CD4-positive, alpha-beta memory T cell (primary cell): ENCODE data around the gene PTBP2. TPM values are rescaled to one million over a fixed set of nuclear protein-coding genes. Genes with fewer than 3 reads are reported as not detected.

ENCODE experiments used
- CTCF ChIA-PET: fragments of 350-600 bp; sonication (Branson Sonifier 250); formaldehyde crosslinking; loops from one replicate; lab custom pipeline; 2021; ENCODE audit warnings: inconsistent platforms; ENCODE audit not compliant: partially characterized antibody; lab: Charles Lee
- POLR2A ChIA-PET: fragments of 350-600 bp; sonication (Branson Sonifier 250); formaldehyde crosslinking; loops from one replicate; lab custom pipeline; 2021; ENCODE audit not compliant: partially characterized antibody; lab: Charles Lee
- DNase-seq, 5 donors: peaks; one replicate each; pipeline versions ENCODE4 v3.0.0 to v3.0.0-alpha.2; 2020 to 2022; ENCODE audit warnings: mixed read lengths in 1 of 5
- H3K27ac ChIP-seq: one replicate; pipeline ENCODE4 v1.7.0; 2013; ENCODE audit warnings: low read depth, low read length
- H3K27me3 ChIP-seq: 2 replicates; pipeline ENCODE4 v1.7.0; 2013; ENCODE audit warnings: mild to moderate bottlenecking, low read length, moderate library complexity; ENCODE audit not compliant: insufficient read depth
- H3K36me3 ChIP-seq: 2 replicates; pipeline ENCODE4 v1.7.0; 2013; ENCODE audit warnings: mild to moderate bottlenecking, low read length, moderate library complexity; ENCODE audit not compliant: insufficient read depth
- H3K4me1 ChIP-seq: 2 replicates; pipeline ENCODE4 v1.7.0; 2013; ENCODE audit warnings: mild to moderate bottlenecking, low read length, moderate library complexity; ENCODE audit not compliant: insufficient read depth
- H3K4me3 ChIP-seq, 2 donors: one replicate each; pipeline ENCODE4 v1.7.0; 2013; ENCODE audit warnings: low read length in 2 of 2, mild to moderate bottlenecking in 1 of 2
- H3K9me3 ChIP-seq, 2 donors: one replicate each; pipeline ENCODE4 v1.7.0; 2013; ENCODE audit warnings: low read length in 2 of 2, control low read depth in 1 of 2; ENCODE audit not compliant: control insufficient read depth in 1 of 2
- H3K27ac Mint-ChIP-seq, 7 donors: one replicate each; pipeline ENCODE4 v1.8.0; 2020 to 2021; ENCODE audit warnings: mixed read lengths in 7 of 7, mild to moderate bottlenecking in 6 of 7, inconsistent platforms in 3 of 7, moderate library complexity in 3 of 7
- H3K27me3 Mint-ChIP-seq, 2 donors: one replicate each; pipeline ENCODE4 v1.8.0; 2020 to 2021; ENCODE audit warnings: mixed read lengths in 2 of 2
- H3K36me3 Mint-ChIP-seq, 2 donors: one replicate each; pipeline ENCODE4 v1.8.0; 2020 to 2021; ENCODE audit warnings: mixed read lengths in 2 of 2, inconsistent platforms in 1 of 2, mild to moderate bottlenecking in 1 of 2
- H3K4me1 Mint-ChIP-seq, 4 donors: one replicate each; pipeline ENCODE4 v1.8.0; 2020 to 2021; ENCODE audit warnings: mixed read lengths in 4 of 4, mild to moderate bottlenecking in 1 of 4
- H3K4me3 Mint-ChIP-seq, 8 donors: one replicate each; pipeline ENCODE4 v1.8.0; 2020 to 2021; ENCODE audit warnings: mixed read lengths in 8 of 8, mild to moderate bottlenecking in 7 of 8, moderate library complexity in 6 of 8, inconsistent platforms in 3 of 8
- H3K9me3 Mint-ChIP-seq, 8 donors: one replicate each; pipeline ENCODE4 v1.8.0; 2020 to 2021; ENCODE audit warnings: mixed read lengths in 8 of 8, mild to moderate bottlenecking in 5 of 8, inconsistent platforms in 3 of 8, moderate library complexity in 1 of 8
- intact Hi-C: fragments of 100-400 bp; cut with micrococcal nuclease; formaldehyde crosslinking; loops from one replicate; pipeline ENCODE4 v1.15.1; 2023
- polyA plus RNA-seq, 2 donors: library from polyadenylated mRNA; unstranded; fragments of 300-500 nt; fragmentation: Illumina TruSeq; gene quantifications; one replicate each; pipeline ENCODE4 v1.2.3, GENCODE V29; 2021
- total RNA-seq, 2 experiments: library from RNA; stranded (reverse); gene quantifications; one replicate each; pipeline ENCODE4 v1.2.3, GENCODE V29; 2021

The PTBP2 gene
- total and polyA plus RNA-seq, 4 experiments from 2014 or later = 1.5 to 21.0 (median 11.8) TPM

GRCh38 chr1:96833376-96833775 lies 111.8 kb downstream of the PTBP2 start:
- Histone ChIP-seq H3K27me3 (no peaks in the 10 kb centered on the region), H3K4me1 (no peaks in the 10 kb centered on the region), H3K4me3 (no peak overlapping the region), H3K9me3 (no peaks in the 10 kb centered on the region), H3K36me3 (no peaks in the 10 kb centered on the region), H3K27ac (no peak overlapping the region)
- Mint-ChIP-seq H3K9me3 (no peaks in the 10 kb centered on the region), H3K27ac (no peak overlapping the region), H3K27me3 (peaks cover 0 to 3% of the 10 kb centered on the region in 2 donors), H3K4me1 (no peaks in the 10 kb centered on the region), H3K36me3 (no peaks in the 10 kb centered on the region), H3K4me3 (no peak overlapping the region)
- ChIA-PET CTCF (no interaction called here), POLR2A (no interaction called here)
- intact Hi-C loops = no loop called here
- DNase-seq = no peak

GRCh38 chr1:96834986-96835385 lies 113.4 kb downstream of the PTBP2 start:
- intact Hi-C loops = no loop called here
- Histone ChIP-seq H3K9me3 (no peaks in the 10 kb centered on the region), H3K36me3 (no peaks in the 10 kb centered on the region), H3K27me3 (no peaks in the 10 kb centered on the region), H3K4me3 (no peak overlapping the region), H3K27ac (no peak overlapping the region), H3K4me1 (no peaks in the 10 kb centered on the region)
- ChIA-PET POLR2A (no interaction called here), CTCF (no interaction called here)
- H3K27ac Mint-ChIP-seq = no peak overlapping the region
- H3K36me3 Mint-ChIP-seq = no peaks in the 10 kb centered on the region
- DNase-seq = no peak
- no peak overlapping the region for H3K4me3 Mint-ChIP-seq
- peaks cover 0 to 3% of the 10 kb centered on the region in 2 donors for H3K27me3 Mint-ChIP-seq
- H3K9me3 Mint-ChIP-seq = no peaks in the 10 kb centered on the region
- no peaks in the 10 kb centered on the region for H3K4me1 Mint-ChIP-seq

- ChIA-PET POLR2A (no interaction called here), CTCF (no interaction called here)
- Histone ChIP-seq H3K27ac (no peak overlapping the region), H3K4me1 (no peaks in the 10 kb centered on the region), H3K4me3 (no peak overlapping the region), H3K36me3 (no peaks in the 10 kb centered on the region), H3K9me3 (no peaks in the 10 kb centered on the region), H3K27me3 (no peaks in the 10 kb centered on the region)
- peaks cover 0 to 3% of the 10 kb centered on the region in 2 donors for H3K27me3 Mint-ChIP-seq
- intact Hi-C loops = no loop called here
- H3K36me3 Mint-ChIP-seq = no peaks in the 10 kb centered on the region
- no peaks in the 10 kb centered on the region for H3K9me3 Mint-ChIP-seq
- no peaks in the 10 kb centered on the region for H3K4me1 Mint-ChIP-seq
- H3K27ac Mint-ChIP-seq = no peak overlapping the region
- DNase-seq = no peak
- no peak overlapping the region for H3K4me3 Mint-ChIP-seq
Measured at GRCh38 chr1:96837057-96837780, 115.6 kb downstream of the PTBP2 start.

- ChIA-PET CTCF (no interaction called here), POLR2A (no interaction called here)
- Mint-ChIP-seq H3K36me3 (no peaks in the 10 kb centered on the region), H3K4me3 (no peak overlapping the region), H3K27ac (no peak overlapping the region), H3K4me1 (no peaks in the 10 kb centered on the region), H3K9me3 (no peaks in the 10 kb centered on the region), H3K27me3 (peaks cover 0 to 3% of the 10 kb centered on the region in 2 donors)
- H3K4me3 ChIP-seq = no peak overlapping the region
- H3K27ac ChIP-seq = no peak overlapping the region
- DNase-seq = no peak
- no peaks in the 10 kb centered on the region for H3K9me3 ChIP-seq
- no peaks in the 10 kb centered on the region for H3K36me3 ChIP-seq
- intact Hi-C loops = no loop called here
- H3K4me1 ChIP-seq = no peaks in the 10 kb centered on the region
- H3K27me3 ChIP-seq = no peaks in the 10 kb centered on the region
Measured at GRCh38 chr1:96837781-96838216, 116.2 kb downstream of the PTBP2 start.

- Mint-ChIP-seq H3K4me3 (no peak overlapping the region), H3K9me3 (no peaks in the 10 kb centered on the region), H3K36me3 (no peaks in the 10 kb centered on the region), H3K27ac (no peak overlapping the region), H3K4me1 (peaks cover 0 to 3% (median under 1%) of the 10 kb centered on the region in 4 donors), H3K27me3 (peaks cover 0 to 7% of the 10 kb centered on the region in 2 donors)
- no peaks in the 10 kb centered on the region for H3K27me3 ChIP-seq
- no peak overlapping the region for H3K27ac ChIP-seq
- H3K4me3 ChIP-seq = no peak overlapping the region
- CTCF ChIA-PET = no interaction called here
- no peaks in the 10 kb centered on the region for H3K9me3 ChIP-seq
- DNase-seq = no peak
- intact Hi-C loops = loop anchor here (10.0 kb wide), 1 partner anchor 606 kb away; no protein-coding TSS in a partner anchor
- no peaks in the 10 kb centered on the region for H3K36me3 ChIP-seq
- H3K4me1 ChIP-seq = no peaks in the 10 kb centered on the region
- POLR2A ChIA-PET = no interaction called here
Measured at GRCh38 chr1:96840396-96840795, 118.8 kb downstream of the PTBP2 start.

- intact Hi-C loops = loop anchor here (10.0 kb wide), 1 partner anchor 607 kb away; no protein-coding TSS in a partner anchor
Measured at GRCh38 chr1:96842215-96842614, 120.6 kb downstream of the PTBP2 start.

GRCh38 chr1:96843196-96843595 lies 121.6 kb downstream of the PTBP2 start:
- Mint-ChIP-seq H3K27me3 (peaks cover 3 to 6% of the 10 kb centered on the region in 2 donors), H3K27ac (no peak overlapping the region), H3K4me3 (no peak overlapping the region), H3K36me3 (no peaks in the 10 kb centered on the region), H3K4me1 (peaks cover 0 to 4% (median under 1%) of the 10 kb centered on the region in 4 donors), H3K9me3 (no peaks in the 10 kb centered on the region)
- Histone ChIP-seq H3K27ac (no peak overlapping the region), H3K4me1 (no peaks in the 10 kb centered on the region), H3K27me3 (no peaks in the 10 kb centered on the region), H3K36me3 (no peaks in the 10 kb centered on the region), H3K9me3 (no peaks in the 10 kb centered on the region), H3K4me3 (no peak overlapping the region)
- POLR2A ChIA-PET = no interaction called here
- no peak for DNase-seq
- intact Hi-C loops = loop anchor here (10.0 kb wide), 1 partner anchor 608 kb away; no protein-coding TSS in a partner anchor
- CTCF ChIA-PET = interaction anchor here (0.6 kb wide), 1 partner anchor 473 kb away, joined by 3 read pairs; no protein-coding TSS in a partner anchor

More at GRCh38 chr1:96842215-96842614, 120.6 kb downstream of the PTBP2 start:
- H3K4me3 Mint-ChIP-seq = no peak overlapping the region
- H3K27ac Mint-ChIP-seq = no peak overlapping the region
- Histone ChIP-seq H3K4me1 (no peaks in the 10 kb centered on the region), H3K36me3 (no peaks in the 10 kb centered on the region), H3K27ac (no peak overlapping the region), H3K9me3 (no peaks in the 10 kb centered on the region), H3K27me3 (no peaks in the 10 kb centered on the region), H3K4me3 (no peak overlapping the region)
- peaks cover 3 to 7% of the 10 kb centered on the region in 2 donors for H3K27me3 Mint-ChIP-seq
- POLR2A ChIA-PET = no interaction called here
- H3K36me3 Mint-ChIP-seq = no peaks in the 10 kb centered on the region
- CTCF ChIA-PET = no interaction called here
- H3K4me1 Mint-ChIP-seq = peaks cover 0 to 4% (median under 1%) of the 10 kb centered on the region in 4 donors
- no peaks in the 10 kb centered on the region for H3K9me3 Mint-ChIP-seq
- no peak for DNase-seq
